Stimulated activated naive CD4-positive, alpha-beta T cell (primary cell): ENCODE measurements around the gene CCDC33.
"Not testable (repeated sequence)": the region's sequence is repeated elsewhere in the genome, so short reads cannot be mapped to it uniquely, and the experiment has no call there.

ENCODE experiments used
- DNase-seq, 6 experiments: peaks; one replicate each; lab custom pipeline; 2025; lab: John Stamatoyannopoulos, UW

Gene CCDC33

GRCh38 chr15:74336061-74337005 is 100.2 kb downstream of the CCDC33 start:
- no peak for DNase-seq

DNA sequence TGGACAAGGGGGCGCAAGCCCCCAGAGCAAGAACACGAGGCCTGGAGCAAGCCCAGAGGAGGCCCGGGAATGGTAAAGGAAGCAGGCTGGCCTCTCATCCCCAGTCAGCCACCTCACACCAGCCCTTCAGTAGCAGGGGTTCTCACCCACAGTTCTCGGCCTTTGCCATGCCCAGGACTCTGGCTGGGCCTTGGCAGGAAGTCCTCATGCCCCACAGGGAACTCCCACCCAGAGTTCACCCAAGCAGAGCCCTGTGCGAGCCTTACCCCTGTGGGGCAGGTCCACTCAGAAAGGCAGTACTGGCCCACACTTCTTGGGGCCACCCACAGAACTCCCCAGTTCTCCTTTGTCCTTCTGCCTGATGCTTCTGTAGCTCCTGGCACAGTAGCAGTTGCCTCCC is 101.0 kb downstream of the CCDC33 start:
- no peak for DNase-seq

- no peak for DNase-seq
Observed at GRCh38 chr15:74337607-74338211, 101.6 kb downstream of the CCDC33 start.

GRCh38 chr15:74338676-74339075 is 102.5 kb downstream of the CCDC33 start:
- no peak for DNase-seq

DNA sequence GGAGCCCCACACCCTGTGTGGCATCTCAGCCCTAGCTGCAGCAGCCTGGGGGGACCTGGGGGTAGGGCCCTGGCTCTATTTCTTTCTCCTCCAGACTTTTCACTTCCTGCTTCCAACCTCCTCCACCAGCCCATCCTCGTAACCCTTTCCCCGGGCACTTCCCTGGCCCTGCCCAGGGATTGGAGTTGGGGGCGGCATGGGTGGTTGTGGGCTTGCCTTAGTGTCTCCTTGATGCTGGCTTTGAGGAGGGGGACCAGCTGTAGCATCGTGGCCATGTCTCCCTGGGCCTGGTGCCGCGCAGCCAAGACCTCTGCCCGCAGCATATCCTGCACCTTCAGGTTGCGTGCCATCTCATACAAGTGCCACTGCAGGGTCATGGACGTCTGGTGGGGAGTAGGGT is 103.2 kb downstream of the CCDC33 start:
- no peak for DNase-seq

DNA sequence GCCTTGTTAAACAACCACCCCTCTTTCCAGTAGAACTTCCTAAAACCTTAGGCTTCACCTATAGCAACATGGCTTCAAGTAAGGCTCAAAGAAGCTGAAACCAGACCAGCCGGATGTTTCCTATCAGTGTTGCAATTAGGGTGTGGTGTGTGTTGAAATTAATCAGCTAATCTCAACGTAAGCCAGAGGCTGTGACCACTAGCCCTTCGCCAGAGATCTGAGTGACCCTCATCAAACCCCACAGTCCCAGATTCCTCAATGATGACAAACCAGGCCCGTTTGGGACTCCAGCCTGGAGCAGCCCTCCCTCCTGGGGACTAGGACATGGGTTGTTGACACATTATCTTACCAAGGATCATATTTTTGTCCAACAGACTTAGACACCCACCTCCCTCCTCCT is 104.0 kb downstream of the CCDC33 start:
- DNase-seq, result no peak

DNA sequence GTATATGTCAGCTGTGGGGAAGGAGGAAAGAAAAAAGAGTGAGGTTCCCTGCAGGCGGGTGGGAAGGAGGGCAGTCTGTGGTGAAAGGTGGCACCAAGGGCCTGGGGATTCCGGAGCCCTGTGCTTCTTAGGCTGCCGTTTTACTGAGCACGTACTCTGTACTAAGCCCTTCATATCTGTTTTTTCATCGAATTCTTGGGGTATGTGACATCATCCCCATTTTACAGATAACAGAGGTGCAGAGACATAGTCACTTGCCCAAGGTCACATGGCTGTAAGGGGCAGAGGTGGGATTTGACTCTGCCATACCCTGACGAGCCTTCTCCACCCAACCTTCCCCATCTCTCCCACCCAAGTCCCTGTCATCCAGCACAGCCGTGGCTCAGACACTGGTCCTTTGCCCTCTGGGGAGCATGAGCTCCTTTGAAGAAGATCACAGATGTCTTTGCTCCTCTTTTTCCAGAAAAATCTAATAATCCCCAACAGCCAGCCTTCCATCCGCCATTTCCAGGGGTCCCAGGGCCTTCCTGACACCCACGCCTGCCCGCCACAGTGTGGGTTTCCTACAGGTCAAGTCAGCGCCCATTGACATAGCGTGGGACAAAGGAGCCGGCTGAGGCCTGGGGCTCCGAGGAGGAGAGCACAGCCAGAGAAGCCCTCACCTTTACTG is 107.1 kb downstream of the CCDC33 start:
- DNase-seq, result no peak

GRCh38 chr15:74343797-74344127 is 107.6 kb downstream of the CCDC33 start:
- DNase-seq, result no peak

GRCh38 chr15:74345051-74345450 is 108.9 kb downstream of the CCDC33 start:
- DNase-seq, result no peak

DNA sequence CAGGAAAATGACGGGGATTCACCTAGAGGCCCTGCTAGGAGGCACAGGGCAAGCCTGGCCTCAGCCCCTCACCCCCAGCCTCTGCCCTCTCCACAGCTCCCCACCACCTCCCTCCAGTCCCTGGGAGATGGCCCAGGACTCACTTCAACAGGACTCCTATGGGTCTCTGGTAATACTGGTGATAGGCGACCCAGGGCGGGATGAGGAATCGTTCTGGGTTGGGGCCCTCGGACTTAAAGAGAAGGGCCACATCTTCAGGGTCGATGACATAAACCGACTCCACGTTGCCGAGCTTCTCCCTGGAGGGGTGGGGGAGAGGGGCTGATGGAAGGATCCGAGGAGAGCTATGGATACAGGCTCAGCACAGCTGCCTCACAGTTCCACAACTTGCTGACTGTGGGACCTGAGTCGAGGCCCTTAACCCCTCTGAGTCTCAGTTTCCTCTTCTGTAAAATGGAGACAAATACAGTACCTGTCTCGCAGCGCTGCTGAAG is 111.7 kb downstream of the CCDC33 start:
- no peak for DNase-seq

DNA sequence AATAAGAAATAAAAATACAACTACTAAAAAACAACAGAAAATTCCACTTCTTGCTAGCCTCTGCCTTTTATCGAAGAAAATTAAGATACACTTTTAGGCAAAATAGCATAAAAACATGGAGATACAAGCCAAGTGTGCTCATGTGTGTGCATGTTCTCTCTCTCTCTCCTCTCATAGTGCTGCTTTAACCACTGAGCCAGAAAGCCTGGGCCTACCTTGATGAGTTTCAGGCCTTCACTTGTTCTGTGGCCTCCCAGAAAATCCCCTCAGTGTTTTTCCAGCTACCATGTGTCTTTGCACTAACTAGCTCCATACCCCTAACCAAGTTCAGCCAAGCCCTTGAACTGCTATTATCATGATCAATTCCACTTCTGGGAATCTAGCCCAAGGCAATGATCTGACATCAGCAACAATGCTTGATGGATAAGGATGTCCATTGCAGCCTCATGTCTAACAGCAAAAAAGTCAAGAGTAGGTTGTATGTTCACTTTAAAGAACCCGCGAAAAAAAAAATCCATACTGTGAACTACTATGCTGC is 113.2 kb downstream of the CCDC33 start:
- DNase-seq, result no peak

- no peak for DNase-seq
Observed at GRCh38 chr15:74350295-74351275, 114.5 kb downstream of the CCDC33 start.

DNA sequence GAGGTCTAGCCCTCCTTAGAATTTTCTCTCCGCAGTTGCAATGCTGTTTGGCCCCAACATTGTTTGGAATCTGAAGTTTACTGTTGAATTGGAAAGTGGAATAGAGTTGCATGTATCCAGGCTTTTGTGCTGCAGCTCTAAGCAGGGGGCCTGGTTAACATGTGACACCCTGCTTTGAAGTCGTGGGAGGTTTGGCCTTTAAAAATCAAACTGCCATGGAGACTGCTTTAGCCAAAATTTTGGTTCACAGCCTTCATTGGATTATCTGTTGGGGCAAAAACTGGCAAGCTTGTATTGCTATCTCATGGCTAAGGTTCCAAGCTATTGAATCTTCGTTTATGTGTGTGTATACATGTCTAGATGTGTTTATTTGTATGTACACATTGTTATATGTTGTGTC is 115.5 kb downstream of the CCDC33 start:
- no peak for DNase-seq

- DNase-seq, result no peak
Observed at GRCh38 chr15:74352393-74352910, 116.3 kb downstream of the CCDC33 start.

DNA sequence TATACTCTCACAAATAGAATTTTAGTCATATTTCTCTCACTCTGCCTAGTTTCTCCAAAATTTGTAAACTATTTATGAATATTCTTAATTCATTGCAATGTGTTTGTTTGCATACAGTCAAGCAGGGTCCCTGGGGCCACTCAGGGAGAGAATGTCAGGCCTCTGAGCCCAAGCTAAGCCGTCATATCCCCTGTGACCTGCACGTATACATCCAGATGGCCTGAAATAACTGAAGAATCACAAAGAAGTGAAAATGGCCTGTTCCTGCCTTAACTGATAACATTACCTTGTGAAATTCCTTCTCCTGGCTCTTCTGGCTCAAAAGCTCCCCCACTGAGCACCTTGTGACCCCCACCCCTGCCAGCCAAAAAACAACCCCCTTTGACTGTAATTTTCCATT is 117.9 kb downstream of the CCDC33 start:
- DNase-seq, result not testable (repeated sequence)

GRCh38 chr15:74356050-74356449 is 119.9 kb downstream of the CCDC33 start:
- not testable (repeated sequence) for DNase-seq

DNA sequence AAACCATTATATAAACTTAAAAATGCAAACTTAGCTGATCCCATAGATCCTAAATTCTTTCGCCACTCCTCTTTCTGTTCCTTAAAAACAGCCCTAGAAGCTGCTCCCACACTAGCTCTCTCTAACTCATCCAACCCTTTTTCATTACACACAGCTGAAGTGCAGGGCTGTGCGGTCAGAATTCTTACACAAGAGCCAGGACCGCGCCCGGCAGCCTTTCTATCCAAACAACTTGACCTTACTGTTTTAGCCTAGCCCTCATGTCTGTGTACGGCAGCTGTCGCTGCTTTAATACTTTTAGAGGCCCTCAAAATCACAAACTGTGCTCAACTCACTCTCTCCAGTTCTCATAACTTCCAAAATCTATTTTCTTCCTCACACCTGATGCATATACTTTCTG is 121.4 kb downstream of the CCDC33 start:
- DNase-seq, result not testable (repeated sequence)

DNA sequence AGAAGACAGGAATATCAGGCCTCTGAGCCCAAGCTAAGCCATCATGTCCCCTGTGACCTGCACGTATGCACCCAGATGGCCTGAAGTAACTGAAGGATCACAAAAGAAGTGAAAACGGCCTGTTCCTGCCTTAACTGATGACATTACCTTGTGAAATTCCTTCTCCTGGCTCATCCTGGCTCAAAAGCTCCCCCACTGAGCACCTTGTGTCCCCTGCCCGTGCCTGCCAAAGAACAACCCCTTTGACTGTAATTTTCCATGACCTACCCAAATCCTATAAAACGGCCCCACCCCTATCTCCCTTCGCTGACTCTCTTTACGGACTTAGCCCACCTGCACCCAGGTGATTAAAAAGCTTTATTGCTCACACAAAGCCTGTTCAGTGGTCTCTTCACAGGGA is 123.2 kb downstream of the CCDC33 start:
- not testable (repeated sequence) for DNase-seq

GRCh38 chr15:74360855-74361254 is 124.7 kb downstream of the CCDC33 start:
- DNase-seq, result not testable (repeated sequence)

- DNase-seq, result no peak
Observed at GRCh38 chr15:74362482-74362881, 126.4 kb downstream of the CCDC33 start.
